EH (cell line): ENCODE data around the gene ATP6V1E1.

Experiments
- DNase-seq: peaks from one replicate; pipeline ENCODE4 v3.0.0-alpha.2; 2015; ENCODE audit warnings: low read depth

The ATP6V1E1 gene

DNA sequence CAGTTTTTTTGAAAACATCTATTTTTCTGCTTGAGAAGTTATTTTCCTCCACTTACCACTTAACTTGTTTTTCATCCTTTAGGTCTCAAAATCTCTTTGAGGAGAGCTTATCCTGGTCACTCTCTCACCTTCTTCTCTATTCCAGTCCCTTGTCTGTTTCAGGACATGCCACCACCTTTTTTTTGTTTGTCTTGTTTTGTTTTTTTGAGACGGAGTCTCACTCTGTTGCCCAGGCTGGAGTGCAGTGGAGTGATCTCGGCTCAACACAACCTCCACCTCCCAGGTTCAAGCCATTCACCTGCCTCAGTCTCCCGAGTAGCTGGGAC is 5.4 kb upstream of the ATP6V1E1 start:
- DNase-seq, result no peak

DNA sequence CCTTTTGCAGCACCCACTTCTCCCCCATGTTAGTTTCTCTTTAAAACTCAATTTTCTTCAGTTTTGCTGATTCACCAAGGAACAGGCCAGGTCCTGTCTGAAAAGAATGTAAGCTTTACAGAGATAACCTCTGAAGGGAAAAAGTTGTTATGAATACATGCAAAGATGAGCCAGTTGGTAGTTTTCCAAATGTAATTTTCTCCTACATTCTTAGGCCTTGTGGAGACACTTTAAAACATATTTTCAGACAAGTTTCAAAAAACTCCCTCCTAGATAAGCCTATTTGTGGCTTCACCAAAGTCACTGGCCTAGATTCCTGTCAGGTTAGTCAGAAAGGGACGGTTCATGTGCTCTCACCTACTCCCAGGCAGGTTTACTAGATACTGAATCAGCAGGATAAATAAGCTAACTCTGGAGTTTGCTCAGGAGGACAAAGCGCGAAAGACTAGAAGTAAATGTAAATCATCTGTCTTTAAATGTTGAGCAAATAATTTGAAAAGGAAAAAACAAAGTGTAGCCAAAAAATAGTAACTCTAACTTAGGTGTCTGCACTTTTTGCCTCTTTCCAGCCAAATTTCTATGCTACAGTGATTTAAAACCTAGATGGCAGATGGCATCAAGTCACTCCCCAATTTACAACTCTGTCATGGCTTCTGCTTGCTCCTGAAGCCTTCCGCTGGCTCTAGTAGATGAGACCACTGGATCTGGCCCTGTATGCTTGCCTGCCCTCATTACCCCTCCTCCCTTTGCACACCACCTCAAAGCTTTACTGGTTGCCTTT is 4.9 kb upstream of the ATP6V1E1 start:
- peak; percentile 88 for DNase-seq

DNA sequence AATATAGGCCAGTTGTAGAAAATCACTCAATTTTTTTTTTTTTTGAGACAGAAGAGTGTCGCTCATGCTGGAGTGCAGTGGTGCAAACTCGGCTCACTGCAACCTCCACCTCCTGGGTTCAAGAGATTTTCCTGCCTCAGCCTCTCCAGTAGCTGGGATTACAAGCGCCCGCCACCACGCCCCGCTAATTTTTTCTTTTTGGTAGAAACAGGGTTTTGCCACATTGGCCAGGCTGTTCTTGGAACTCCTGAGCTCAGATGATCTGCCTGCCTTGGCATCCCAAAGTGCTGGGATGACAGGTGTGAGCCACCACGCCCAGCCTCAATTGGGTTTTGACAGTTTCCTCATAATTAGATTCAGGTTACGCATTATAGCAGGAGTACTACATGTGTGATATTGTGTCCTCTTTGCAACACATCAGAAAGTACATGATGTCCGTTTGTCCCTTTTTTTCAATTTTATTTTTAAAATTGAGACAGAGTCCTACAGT is 2.6 kb upstream of the ATP6V1E1 start:
- DNase-seq, result no peak

DNA sequence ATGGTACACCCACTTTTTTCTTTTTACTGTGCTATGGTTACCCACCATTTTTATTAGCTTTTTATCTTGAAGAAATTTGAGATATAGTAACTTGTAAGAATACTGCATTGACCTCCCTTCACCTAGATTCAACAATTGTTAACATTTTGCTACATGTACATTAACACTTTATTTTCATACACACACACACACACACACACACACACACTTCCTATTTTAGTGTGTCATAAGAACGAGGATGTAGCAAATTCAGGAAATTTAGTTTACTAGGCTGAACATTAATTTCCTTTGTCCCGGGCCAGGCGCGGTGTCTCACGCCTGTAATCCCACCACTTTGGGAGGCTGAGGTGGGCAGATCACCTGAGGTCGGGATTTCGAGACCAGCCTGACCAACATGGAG is 1.1 kb upstream of the ATP6V1E1 start:
- DNase-seq, result no peak

DNA sequence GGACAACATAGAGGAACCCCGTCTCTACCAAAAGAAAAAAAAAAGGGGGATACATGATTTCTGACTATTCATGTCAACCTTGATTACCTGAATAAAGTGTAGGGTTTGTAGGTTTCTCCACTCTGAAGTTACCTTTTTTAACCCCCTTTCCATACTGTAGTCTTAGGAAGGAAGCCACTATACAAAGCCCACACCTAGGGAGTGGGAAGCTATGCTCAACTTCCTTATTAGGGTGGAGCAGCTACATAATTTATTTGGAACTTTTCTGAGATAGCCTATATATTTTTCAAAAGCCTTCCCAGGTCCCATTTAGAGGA is 582 bp upstream of the ATP6V1E1 start:
- no peak for DNase-seq

DNA sequence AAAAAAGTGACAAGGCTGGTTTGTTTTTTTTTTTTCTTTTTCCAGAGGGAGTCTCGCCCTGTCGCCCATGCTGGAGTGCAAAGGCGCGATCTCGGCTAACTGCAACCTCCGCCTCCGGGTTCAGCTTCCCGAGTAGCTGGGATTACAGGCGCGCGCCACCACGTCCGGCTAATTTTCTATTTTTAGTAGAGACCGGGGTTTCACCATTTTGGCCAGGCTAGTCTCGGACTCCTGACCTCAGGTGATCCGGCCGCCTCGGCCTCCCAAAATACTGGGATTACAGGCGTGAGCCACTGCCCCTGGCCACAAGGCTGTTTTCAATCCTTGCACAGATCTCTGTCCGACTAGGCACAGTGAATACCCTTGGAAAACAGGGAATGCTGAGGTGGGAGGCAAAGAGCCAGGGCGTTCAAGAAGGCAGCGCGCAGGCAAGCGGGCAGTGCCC is 566 bp downstream of the ATP6V1E1 start:
- DNase-seq, result no peak

DNA sequence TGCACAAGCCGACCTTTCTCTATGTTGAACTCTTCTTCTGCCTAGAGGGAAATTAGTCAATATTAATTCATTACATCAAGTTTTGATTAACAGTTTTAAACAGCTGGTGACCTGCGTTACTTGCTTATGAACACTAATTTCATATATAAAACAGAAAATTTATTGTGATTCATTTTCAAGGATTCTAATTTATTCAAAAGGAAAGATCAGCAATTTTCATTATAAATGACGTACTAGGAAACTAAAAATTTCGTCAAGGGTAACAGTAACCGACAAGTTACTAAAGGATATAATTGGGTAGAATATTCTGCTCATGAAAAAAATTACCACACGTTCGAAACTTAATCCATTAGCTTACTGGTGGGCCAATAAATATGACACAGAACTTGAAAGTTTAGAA is 15.3 kb downstream of the ATP6V1E1 start:
- no peak for DNase-seq

DNA sequence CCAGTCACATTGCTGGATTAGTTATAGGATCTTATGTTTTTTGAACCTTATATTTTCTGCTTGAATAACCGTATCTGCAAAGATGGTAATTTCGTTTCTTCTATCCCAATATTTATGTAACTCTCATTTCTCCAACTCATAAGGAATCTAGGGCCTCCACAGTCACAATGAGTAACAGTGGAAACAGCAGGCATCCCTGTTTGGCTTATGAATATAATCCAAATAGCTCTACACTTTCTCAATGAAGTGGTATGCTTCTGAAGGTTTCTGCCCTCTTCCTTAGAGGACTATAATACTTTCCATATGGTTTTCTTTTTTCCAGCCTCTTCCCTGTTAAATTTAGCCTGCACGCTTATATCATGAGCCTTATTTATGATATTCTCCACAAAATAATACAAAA is 16.5 kb downstream of the ATP6V1E1 start:
- no peak for DNase-seq

DNA sequence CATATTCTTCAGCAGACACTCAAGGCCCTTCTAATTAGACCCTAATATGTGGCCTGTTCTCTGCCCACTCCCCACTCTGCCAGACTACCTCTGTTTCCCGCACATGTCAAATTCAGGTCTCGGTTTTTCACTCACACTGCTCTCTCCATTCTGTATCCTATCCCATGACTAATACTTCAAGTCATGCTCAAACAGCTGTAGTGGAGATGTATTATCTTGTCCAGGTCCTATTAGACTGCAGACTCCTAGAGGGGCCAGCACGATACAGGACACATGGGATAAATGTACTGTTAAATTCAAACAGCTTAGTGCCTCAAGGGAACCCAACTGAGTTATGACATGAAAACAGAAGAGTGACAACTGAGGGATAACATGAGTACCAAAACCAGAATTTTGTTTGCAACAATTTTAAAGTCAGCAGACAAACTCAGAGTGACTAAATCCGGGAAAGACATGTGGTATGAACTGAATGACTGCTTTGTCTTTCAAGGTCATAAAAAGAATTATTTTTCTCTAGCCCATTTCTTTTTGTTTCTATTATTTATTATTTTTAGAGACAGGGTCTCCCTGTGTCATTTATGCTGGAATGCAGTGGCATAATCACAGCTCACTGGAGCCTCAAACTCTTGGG is 20.5 kb downstream of the ATP6V1E1 start:
- no peak for DNase-seq

DNA sequence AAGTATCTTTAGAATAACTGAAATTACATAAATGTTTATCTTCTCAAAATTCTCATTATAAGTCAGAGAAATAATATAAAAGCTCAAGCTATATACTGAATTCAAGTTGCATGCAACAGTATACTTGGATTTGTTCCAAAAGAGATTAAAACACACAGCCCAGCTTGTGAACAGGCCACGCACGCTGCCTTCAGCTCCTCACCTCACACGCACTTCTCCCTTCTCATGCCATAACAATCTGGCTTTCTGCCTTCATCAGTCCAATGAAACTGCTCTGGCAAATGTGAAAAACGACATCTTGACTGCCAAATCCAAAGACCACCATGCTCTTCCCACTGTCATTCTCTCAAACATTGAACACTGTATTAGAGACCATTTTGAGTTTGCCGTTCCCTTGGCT is 22.1 kb downstream of the ATP6V1E1 start:
- peak; percentile 7 for DNase-seq

DNA sequence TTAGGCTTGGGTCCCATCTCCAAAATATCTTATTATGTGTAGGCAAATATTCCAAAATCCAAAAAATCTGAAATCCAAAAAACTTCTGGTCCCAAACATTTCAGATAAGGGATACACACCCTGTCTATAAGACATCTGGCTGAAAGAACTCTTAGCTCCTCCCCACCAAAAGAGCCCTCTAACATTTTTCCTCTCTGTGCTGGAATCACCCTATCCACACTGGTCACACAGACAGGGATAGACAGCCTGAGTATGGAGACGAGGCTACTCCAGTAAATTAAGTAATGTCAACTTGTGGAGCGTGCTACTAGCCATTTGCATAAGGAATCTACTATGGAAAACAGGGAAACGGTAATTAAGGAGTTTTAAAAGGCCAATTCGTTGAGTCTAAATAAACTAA is 24.9 kb downstream of the ATP6V1E1 start:
- DNase-seq, result no peak

DNA sequence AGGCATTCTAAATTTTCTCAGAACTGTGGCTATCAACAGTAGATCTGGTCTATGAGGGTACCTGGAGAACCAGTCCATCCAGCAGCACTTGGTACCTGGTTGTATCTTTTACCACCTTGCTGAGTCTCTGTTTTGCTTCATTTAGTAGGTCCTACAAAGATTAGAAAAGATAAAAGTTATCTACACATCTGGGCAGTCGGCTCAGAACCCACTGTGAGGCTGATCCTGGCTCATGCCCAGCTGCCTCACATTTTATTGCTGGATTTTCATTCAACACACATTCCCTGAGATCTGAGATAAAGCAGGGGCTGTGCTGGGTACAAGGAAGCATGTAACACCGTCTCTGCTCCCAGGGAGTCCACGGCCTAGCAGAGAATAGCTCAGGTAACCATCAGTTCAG is 27.5 kb downstream of the ATP6V1E1 start:
- peak; percentile 24 for DNase-seq

DNA sequence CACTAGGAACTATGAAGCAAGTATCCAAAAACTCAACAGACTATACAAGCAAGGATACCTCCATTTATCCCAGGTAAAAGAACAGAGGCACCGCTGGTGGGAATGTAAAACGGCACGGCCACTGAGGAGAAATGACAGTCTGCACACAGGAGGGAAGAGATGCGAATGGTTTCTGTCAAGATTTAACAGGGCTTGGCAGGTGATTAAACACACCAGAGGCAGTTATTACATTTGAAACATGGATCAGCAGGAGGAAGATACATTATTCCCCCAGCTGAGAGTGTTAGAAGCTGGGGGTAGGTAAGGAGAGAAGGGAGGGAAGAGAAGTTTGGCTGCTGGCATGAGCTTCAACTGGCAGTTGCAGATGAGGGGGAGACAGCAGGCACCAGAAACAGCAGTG is 30.2 kb downstream of the ATP6V1E1 start:
- no peak for DNase-seq

DNA sequence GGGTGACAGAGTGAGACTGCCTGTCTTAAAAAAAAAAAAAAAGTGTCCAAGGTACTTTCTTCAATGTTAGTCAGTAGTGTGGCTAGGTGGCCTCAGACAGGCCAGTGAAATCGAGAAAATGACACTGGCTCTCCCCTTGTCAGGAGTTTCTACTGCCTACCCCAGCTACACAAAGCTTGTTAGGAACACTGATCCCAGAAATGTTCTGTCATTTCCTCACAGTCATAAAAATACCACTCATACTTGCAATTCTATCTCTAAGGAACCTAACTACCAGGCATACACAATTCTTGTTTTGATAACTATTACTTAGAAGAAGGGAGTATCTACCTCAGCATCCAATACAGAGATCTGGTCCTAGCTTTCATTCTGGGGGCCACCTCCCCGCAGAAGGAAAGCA is 31.3 kb downstream of the ATP6V1E1 start:
- DNase-seq, result peak; percentile 80

DNA sequence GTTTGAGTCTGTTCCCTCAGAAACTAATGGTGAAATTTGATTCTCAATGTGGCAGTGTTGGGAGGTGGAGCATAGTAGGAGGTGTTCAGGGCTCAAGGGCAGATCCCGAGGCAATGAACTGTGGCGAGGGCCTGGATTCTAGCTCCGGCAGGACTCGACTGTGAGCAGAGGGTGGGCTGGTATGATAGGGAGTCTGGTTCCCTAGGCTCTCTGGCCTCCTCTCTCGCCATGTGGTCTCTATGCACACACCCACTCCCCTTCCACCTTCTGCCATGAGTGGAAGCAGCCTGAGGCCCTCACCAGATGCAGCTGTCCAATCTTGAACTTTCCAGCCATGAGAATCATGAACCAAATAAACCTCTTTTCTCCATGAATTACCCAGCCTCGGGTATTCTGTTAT is 32.3 kb downstream of the ATP6V1E1 start:
- DNase-seq, result no peak

DNA sequence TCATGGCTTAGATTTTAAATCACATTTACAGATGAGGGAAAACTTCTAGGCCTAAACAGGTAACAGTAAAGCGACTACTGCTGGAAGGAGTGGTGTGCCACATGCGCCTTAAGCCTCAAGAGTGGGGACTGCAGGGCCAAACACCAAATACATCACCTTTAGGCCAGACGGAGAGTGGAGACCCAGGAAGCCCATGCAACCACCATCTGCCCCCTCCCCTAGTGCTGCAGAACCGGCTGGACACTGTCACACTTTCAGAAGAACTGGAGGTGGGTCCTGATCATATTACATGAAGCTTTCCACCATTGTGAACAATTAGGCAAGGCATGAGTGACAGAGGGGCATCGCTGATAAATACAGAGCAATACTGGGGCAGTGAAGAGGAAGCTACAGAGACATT is 36.3 kb downstream of the ATP6V1E1 start:
- no peak for DNase-seq

DNA sequence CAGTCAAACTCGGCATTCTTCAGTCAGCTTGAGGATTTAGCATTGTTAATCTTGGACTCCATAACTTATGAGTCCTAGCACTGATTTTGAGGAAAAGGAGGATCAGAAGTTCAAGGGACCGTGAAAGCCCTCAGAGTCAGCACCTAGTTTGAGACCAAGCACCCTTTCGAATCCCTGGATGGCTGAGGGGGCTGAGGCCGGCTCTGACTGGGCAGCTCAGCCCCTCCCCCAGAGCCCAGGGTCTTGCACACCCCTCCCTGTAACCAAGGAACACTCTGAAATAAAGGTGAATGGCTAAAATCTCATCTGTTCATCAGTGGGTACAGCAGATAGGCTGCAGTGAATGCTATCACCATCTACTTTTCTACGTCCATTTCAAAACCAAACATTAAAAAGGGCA is 38.0 kb downstream of the ATP6V1E1 start:
- no peak for DNase-seq

DNA sequence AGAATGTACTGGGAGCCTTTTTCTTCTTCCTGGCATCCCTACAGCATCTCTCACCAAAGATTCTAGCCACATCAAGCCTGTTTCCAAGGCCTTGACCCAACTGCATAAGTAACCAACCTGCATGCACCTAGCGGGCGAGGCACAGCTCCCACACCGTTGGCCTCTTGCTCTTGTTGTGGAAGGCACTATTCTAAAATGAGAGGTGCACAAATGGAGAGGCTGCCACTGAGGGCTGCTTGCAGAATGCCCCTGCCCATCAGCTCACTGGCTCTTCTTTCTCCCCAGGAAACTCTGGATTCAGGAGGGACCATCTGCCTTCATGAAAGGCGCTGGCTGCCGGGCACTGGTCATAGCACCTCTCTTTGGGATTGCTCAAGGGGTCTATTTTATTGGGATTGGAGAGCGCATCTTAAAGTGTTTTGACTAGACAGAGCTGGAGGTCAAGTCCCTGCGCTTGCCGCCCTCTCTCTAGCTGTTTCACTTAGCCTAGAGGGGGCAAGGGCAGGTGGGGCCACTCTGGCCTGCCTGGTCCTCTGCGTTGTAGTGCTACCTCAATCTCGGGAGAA is 38.7 kb downstream of the ATP6V1E1 start:
- DNase-seq, result no peak

DNA sequence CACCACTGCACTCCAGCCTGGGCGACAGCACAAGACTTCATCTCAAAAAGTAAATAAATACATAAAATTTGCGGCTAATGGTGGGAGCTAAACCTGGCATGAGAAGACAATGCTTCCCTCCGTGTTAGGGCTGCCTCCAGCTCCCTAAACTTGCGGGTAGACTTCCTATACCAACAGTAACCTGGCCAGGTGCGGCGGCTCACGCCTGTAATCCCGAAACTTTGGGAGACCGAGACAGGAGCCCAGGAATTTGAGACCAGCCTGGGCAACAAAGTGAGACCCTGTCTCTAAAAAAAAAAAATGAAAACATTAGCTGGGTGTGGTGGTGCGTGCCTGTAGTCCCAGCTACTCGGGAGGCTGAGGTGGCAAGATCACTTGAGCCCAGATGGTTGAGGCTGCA is 39.9 kb downstream of the ATP6V1E1 start:
- DNase-seq, result no peak

DNA sequence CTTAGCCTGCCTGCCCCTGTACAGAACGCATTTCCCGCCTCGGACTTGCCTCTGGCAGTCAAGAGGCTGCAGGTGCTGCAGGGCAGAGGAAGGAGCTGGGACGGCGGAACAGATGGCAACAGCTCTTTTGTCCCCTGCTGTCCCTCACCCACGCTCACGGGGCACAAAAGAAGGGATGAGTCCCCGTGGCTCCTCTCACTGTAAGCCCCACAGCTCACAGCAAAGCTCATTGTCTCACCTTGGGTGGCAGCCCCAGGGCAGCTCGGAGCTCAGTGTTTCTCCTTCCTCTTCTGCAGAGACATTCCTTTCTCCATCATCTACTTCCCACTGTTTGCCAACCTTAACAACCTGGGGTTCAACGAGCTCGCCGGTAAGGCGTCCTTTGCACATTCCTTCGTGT is 40.9 kb downstream of the ATP6V1E1 start:
- no peak for DNase-seq

DNA sequence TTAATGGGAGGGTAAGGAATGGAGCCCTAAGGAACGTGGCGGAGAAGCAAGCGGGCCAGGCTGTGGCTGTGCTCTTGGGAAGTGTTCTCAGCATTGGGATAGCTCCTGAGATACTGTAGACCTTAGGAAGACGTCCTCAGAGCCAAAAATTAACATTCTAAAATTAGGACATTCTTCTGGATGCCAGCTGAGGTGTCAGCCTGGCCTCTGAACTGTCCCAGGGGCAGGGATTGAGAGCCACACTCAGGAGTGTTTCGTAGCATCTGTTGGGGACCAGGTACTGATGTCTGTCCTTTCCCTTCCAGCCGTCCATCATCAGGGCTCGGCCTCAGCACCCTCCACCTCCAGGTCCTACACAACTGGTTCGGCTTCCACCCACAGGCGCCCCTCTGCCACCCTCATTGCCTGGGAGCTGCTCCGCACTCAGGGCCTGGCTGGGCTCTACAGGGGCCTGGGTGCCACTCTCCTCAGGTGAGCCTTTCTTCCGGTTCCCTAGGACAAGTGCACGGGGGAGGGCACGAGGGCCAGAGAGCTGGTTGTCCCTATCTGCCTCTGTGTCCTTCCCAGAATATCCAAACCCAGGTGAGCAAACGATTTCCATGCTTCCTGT is 41.6 kb downstream of the ATP6V1E1 start:
- no peak for DNase-seq

DNA sequence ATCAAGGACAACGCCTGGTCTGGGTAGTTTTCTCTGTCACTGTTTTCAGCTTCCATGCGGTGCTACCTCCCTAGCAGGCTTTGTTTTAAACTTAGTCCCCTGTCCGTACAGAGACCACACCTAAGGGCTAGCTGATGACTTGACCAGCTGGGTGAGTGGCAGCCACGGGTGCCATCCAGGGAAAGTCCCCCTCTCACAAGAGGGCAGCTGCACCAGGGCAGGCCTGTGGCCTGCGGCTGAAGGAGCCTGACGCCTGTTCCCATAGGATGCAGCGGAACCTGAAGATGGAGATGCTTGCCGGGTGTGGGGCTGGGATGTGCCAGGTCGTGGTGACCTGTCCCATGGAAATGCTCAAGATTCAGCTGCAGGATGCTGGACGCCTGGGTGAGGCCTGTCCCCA is 45.4 kb downstream of the ATP6V1E1 start:
- DNase-seq, result no peak

DNA sequence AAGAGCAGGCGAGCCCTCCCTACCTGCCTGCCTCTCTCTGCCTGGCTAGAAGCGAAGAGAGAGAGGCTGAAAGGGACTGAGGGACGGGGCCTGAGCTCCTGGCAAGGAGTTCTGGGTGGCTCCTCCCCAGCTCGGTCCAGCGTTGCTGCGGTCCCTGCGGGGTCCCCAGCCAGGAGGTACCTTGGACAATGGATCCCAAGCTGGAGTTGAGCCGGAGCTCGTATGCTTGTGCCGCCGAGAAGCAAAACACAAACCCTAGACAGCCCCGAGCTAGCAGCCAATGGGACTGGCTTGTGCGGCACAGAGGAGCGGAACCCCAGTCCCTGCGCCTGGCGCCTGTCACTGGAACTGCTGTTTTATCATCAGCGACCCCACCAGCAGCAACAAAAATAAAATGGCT is 46.9 kb downstream of the ATP6V1E1 start:
- no peak for DNase-seq
